Ureter (tissue), 1 donor: ENCODE measurements around the gene S1PR1. TPM values are rescaled to one million over a fixed set of nuclear protein-coding genes. Genes with fewer than 3 reads are reported as not detected.
A peak's percentile ranks its signal among the peaks of the same experiment; 100 is the strongest.
"Not testable (repeated sequence)": the region's sequence is repeated elsewhere in the genome, so short reads cannot be mapped to it uniquely, and the experiment has no call there.

Experiments
- DNase-seq: peaks from one replicate; pipeline ENCODE4 v3.0.0-alpha.2; 2020; ENCODE audit warnings: low spot score
- total RNA-seq: library from RNA; stranded (reverse); gene quantifications from one replicate; pipeline ENCODE4 v1.2.4, GENCODE V29; 2023
- donor health status: DM: yes; HTN: yes; CAD: no.

Gene S1PR1
- 38.7 TPM for total RNA-seq

DNA sequence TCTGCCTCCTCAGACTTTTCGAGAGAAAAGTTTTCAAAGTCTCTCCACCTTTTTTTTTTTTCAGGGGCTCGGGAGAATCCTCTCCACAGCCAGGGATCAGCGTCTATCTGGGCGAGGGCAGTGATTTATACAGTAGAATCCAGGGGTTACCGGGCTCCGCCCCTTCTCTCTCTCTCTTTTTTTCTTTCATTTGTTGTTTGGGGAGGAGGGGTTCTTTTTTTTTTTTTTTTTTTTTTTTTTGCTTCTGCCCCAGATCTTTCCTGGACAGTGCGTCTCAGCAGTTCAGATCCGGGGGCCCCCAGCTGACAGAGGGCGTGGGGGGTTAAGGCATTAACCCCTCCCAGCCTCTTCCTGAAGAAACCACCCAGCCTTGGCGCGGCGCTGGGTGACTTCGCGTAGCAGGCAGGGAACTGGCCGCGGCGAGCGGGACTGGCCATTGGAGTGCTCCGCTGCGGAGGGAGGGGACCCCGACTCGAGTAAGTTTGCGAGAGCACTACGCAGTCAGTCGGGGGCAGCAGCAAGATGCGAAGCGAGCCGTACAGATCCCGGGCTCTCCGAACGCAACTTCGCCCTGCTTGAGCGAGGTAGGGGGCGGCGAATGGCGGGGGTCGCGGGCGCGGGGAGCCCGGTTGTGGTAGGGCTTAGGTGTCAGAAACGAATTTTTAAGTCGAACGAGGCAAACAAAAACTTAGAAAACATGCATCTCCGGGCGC lies at the start of gene S1PR1:
Gene S1PR1, plus strand, starts transcription at position 504 of the 713 bp plus-strand sequence. CDS start 1,966 bp downstream, outside the sequence.
- peak; percentile 54 for DNase-seq

DNA sequence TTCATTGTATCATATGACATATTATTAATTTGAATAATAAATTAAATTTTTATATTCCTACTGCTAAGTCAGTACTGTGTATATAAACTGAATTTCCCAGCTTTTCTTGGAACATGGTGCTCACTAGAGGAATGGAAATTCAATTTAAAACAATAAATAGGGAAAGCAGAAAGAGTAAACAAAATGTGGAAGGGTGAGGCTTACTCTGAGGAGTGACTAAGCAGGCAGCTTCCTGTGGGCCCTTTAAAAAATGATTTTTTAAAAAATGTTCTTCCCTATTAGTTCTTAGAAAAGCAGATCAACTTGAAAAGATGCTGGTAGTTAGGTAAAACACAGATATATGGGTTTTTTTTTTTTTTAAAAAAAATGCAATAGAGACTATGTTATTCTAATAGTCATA lies 49.5 kb upstream of the S1PR1 start:
- DNase-seq: no peak

- DNase-seq: no peak
Observed at GRCh38 chr1:101188331-101188730, 48.5 kb upstream of the S1PR1 start.

GRCh38 chr1:101188968-101189367 lies 47.9 kb upstream of the S1PR1 start:
- DNase-seq: not testable (repeated sequence)

GRCh38 chr1:101190441-101190840 lies 46.4 kb upstream of the S1PR1 start:
- DNase-seq: no peak

- DNase-seq: no peak
Observed at GRCh38 chr1:101191049-101191448, 45.8 kb upstream of the S1PR1 start.

DNA sequence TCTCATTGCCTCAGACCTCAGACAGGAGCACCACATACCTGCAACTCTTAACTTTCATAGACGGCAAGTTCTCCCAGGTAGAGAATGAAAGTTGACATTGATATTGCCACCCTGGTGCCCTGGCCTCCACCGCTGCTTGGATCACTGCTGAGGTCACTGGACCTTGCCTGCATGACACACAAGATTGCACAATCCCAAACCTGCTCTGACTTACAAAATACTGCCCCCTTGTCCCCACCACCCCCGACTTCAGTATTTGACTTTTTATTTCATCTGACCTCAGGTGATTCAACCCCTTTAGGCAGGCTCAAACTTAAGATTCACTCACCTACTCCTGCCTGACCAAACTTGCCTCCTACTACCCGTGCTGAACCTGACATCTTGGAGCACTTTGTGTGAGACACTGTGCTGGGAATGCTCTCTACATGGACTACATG lies 43.1 kb upstream of the S1PR1 start:
- no peak for DNase-seq

DNA sequence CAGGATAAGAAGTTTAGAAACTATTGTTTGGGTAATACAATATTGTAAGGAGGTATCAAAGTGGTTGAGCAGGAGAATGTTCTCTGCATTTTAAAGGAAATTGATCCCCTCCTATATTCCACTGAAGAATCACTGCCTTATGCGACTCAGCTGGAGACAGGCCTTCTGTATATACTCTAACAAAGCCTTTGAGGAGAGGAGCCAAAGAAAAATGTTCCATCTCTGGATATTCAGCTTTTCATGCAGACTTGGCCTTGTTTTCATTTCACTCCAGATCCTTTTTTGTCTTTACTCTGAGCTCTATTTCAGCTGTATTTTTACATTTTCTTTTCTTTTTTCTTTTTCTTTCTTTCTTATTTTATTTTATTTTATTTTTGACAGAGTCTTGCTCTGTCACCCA lies 42.1 kb upstream of the S1PR1 start:
- DNase-seq: no peak

DNA sequence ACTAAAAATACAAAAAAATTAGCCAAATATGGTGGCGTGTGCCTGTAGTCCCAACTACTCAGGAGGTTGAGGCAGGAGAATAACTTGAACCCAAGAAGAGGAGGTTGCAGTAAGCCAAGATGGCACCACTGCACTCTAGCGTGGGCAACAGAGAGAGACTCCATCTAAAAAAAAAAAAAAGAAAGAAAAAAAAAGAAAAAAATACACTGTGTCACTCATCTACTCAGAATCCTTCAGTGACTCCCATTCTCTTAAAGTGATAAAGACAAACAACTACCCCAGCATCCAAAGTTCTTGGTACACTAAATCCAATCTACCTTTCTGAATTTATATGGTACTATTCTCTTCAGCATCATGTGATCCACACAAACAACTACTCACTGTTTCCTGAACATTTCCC lies 40.2 kb upstream of the S1PR1 start:
- DNase-seq: no peak

DNA sequence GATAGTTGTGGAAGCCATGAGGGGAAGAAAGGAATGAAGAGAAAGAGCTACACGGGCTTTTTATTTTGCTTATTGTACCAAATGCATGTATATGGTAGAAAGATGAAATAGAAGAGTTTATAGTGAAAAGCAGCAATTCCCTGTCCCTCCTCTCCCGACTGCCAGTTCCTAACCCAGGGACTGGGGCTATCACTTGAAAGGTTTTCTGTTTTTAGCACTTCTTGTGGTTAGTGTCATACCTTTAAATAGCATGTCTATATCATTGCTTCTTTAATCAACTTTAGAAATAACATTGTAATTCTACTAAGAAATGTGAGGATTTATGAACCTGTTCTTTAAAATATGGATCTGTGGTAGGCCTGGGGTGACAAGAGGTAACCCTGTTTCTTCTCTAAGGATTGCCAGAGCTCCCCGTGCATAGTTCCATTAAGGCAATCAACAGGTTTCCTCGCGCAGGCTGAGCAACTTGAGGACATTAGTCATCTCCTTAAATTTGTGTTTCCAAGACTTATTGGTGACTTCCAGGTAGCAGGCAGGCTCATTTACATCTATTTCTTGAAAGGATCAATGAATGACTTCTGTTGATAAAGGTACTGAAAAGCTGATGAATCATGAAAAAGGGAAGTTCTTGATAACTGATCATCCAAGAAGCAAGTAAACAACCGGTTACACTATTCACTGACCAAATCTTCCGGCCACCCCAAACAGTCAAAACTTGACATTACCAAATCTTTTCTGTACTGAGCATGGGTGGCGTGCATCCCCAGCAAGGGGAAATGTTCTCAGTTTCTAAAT lies 37.8 kb upstream of the S1PR1 start:
- DNase-seq: no peak

- DNase-seq: no peak
Observed at GRCh38 chr1:101199637-101199982, 37.2 kb upstream of the S1PR1 start.

GRCh38 chr1:101200513-101200912 lies 36.3 kb upstream of the S1PR1 start:
- DNase-seq: no peak

- no peak for DNase-seq
Observed at GRCh38 chr1:101203820-101204540, 32.8 kb upstream of the S1PR1 start.

GRCh38 chr1:101205457-101205856 lies 31.4 kb upstream of the S1PR1 start:
- DNase-seq: no peak

DNA sequence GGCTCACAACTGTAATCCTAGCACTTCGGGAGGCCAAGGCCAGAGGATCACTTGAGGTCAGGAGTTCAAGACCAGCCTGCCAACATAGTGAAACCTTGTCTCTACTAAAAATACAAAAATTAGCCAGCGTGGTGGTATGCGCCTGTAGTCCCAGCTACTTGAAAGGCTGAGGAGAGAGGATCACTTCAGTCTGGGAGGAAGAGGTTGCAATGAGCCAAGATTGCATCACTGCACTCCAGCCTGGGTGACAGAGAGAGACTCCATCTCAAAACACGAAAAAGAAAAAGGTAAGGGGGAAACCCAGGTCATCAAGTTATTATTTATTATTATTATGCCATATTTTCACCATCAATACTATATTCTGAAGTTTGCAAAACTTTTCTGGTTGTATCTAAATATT lies 30.7 kb upstream of the S1PR1 start:
- not testable (repeated sequence) for DNase-seq

DNA sequence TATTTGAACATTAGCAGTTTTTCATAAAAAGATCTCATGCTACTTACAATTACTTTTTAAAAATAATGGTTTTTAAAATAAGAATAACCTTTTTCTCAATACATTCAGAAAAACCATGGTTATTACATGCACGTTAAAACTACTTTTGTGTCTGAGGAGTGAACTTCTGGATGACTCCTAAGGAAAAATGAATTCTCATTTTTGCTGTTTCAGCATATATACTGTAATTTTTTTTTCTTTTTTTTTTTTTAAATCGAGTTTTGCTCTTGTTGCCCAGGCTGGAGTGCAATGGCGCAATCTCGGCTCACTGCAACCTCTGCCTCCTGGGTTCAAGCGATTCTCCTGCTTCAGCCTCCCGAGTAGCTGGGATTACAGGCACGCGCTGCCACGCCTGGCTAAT lies 29.5 kb upstream of the S1PR1 start:
- DNase-seq: not testable (repeated sequence)

DNA sequence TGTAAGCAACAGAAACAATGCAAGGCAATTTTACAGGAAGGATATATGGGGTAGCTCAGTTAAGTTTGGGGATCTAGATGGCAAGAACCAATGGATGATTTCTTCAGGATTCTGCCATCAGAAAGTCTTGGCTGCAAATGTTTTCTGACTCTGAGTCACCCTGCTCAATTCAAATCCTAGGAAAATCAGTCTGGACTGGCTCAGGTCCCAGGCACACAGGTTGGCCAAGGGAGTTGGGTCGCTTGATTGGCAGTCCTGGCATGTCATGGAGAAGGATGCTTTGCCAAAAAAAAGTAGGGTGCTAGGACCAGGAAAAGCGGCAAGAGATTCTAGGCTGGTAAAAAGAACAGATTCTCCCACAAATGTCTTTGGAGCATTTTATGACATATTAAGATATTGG lies 28.9 kb upstream of the S1PR1 start:
- DNase-seq: no peak

DNA sequence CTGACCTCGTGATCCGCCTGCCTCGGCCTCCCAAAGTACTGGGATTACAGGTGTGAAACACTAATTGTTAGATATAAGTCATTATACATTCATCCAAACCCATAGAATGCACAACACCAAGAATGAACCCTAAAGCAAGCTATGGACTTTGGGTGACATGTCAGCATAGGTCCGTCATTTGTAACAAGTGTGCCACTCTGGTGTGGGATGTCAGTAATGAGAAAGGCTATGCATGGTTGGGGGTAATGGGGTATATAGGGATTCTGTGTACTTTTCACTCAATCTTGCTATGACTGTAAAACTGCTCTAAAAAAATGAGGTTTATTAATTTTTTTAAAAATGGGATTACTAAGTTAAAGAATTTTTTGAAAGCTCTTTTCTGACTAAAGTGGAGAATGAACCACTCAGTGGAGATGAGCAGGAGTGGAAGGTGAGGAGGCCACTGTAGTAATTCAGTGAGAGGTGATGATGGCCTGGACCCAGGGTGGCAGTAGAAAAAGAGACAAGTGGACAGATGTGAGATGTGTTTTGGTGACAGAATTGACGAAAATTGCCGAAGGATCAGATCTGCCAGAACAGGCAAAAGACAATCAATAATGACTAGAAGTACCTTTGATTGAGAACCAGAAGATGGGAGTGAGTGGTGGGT lies 21.3 kb upstream of the S1PR1 start:
- DNase-seq: no peak

DNA sequence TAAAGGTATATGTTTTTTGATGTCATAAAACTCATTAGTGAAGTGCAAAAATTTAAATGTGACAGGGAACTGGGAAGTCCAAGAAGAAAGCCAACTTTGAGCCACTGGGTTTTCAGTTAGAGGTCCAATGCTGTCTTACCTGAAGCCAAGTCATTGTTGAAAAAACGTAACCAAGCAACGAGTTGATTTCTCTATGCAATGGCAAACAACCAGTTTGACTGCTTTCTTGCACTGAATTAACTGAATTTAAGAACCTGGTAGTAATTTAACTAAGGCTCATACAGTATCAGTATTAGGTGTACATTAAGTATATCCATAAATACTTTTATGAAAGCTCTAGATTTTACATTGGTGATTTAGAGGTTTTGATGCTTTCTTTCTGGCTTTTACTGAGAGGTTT lies 20.2 kb upstream of the S1PR1 start:
- no peak for DNase-seq

DNA sequence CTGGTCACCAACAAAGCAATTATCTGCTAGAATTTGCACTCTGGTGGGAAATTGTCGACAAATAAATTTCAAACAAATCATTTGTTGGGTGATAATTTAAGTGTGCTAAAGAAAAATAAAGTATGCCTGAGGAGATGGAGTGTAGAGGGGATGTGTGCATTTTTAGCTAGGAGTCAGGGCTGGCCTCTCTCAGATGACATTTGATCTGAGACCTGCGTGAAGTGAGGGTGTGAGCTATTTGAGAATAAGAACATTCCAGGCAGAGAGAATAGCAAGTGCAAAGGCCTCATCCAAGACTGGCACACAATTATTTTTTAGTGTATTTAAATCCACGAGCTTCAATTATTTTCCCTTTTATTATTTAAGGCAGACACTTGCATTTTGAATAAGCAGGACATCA lies 19.7 kb upstream of the S1PR1 start:
- DNase-seq: no peak

DNA sequence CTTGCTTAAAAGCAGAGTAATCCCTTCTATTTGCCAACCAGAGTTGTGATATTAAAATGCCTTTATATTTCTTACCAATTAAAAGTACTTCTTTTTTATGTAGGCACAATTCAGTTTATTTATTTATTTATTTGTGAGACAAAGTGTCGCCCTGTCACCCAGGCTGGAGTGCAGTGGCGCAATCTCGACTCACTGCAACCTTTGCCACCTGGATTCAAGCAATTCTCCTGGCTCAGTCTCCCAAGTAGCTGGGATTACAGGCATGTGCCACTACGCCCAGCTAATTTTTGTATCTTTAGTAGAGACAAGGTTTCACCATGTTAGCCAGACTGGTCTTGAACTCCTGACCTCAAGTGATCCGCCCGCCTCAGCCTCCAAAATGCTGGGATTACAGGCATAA lies 17.9 kb upstream of the S1PR1 start:
- not testable (repeated sequence) for DNase-seq
